ENCODE results near the gene SEC23IP. TPM values are rescaled to one million over a fixed set of nuclear protein-coding genes. Genes with fewer than 3 reads are reported as not detected.

SEC23IP gene
- total and polyA plus RNA-seq, 8 donors: 4.1 to 82.1 (median 14.8) TPM

GRCh38 chr10:119858063-119858462 lies 34.5 kb upstream of the SEC23IP start:
- no peak for DNase-seq
- intact Hi-C loops (cut with DNase I; ENCODE audit: low total_unique reads): loop anchor here (10.0 kb wide), 1 partner anchor 253 kb away; no protein-coding TSS in a partner anchor
- 35 to 63% (median 49%) methylated on average over 1 of the region's 1 CpG for WGBS, 5 donors
- Histone ChIP-seq H3K36me3 (peaks cover 15 to 54% (median 53%) of the 10 kb centered on the region in 4 donors), H3K27me3 (no peaks in the 10 kb centered on the region), H3K4me3 (no peak overlapping the region), H3K27ac (no peak overlapping the region), H3K4me1 (peaks cover 0 to 44% (median 21%) of the 10 kb centered on the region in 4 donors), H3K9me3 (no peaks in the 10 kb centered on the region)
- TF ChIP-seq EP300 (IDR thresholded peaks at IDR 0.05): no peak
- TF ChIP-seq POLR2AphosphoS5 (IDR thresholded peaks at IDR 0.05): no peak
- TF ChIP-seq CTCF (IDR thresholded peaks at IDR 0.05): no peak
- no peak for TF ChIP-seq POLR2A (IDR thresholded peaks at IDR 0.05)

- Histone ChIP-seq H3K27me3 (no peaks in the 10 kb centered on the region), H3K4me1 (peaks cover 0 to 40% (median 19%) of the 10 kb centered on the region in 4 donors), H3K4me3 (no peak overlapping the region), H3K9me3 (no peaks in the 10 kb centered on the region), H3K36me3 (peaks cover 4 to 39% (median 37%) of the 10 kb centered on the region in 4 donors), H3K27ac (no peak overlapping the region)
- intact Hi-C loops (cut with DNase I; ENCODE audit: low total_unique reads): loop anchor here (10.0 kb wide), 2 partner anchors 115 to 255 kb away; no protein-coding TSS in a partner anchor
- TF ChIP-seq EP300 (IDR thresholded peaks at IDR 0.05) (no peak), CTCF (IDR thresholded peaks at IDR 0.05) (peak in 5 of 7 experiments; percentile 24 to 58 (median 38)), POLR2A (IDR thresholded peaks at IDR 0.05) (no peak), POLR2AphosphoS5 (IDR thresholded peaks at IDR 0.05) (no peak)
- WGBS, 5 donors: 56 to 87% (median 65%) methylated on average over 1 of the region's 1 CpG
- peak in 1 of 2 donors; percentile 70 for DNase-seq
Observed at GRCh38 chr10:119859420-119860258, 32.9 kb upstream of the SEC23IP start.

- no peak overlapping the region for H3K27ac ChIP-seq
- no peaks in the 10 kb centered on the region for H3K27me3 ChIP-seq
- intact Hi-C loops (cut with DNase I; ENCODE audit: low total_unique reads): loop anchor here (10.0 kb wide), 1 partner anchor 116 kb away; no protein-coding TSS in a partner anchor
- no peak overlapping the region for H3K4me3 ChIP-seq
- WGBS, 5 donors: 65 to 69% (median 67%) methylated on average over 7 of the region's 7 CpGs
- no peak for DNase-seq
- no peaks in the 10 kb centered on the region for H3K9me3 ChIP-seq
- H3K36me3 ChIP-seq: peaks cover 4 to 28% (median 23%) of the 10 kb centered on the region in 4 donors
- TF ChIP-seq EP300 (IDR thresholded peaks at IDR 0.05) (no peak), CTCF (IDR thresholded peaks at IDR 0.05) (no peak)
- peaks cover 0 to 40% (median 19%) of the 10 kb centered on the region in 4 donors for H3K4me1 ChIP-seq
Observed at GRCh38 chr10:119860866-119861607, 31.5 kb upstream of the SEC23IP start.

- H3K4me1 ChIP-seq: peaks cover 0 to 51% (median 20%) of the 10 kb centered on the region in 4 donors
- no peak overlapping the region for H3K27ac ChIP-seq
- intact Hi-C loops (cut with DNase I; ENCODE audit: low total_unique reads): loop anchor here (10.0 kb wide), 1 partner anchor 118 kb away; no protein-coding TSS in a partner anchor
- no peaks in the 10 kb centered on the region for H3K9me3 ChIP-seq
- no peak overlapping the region for H3K4me3 ChIP-seq
- WGBS, 5 donors: 57 to 71% (median 65%) methylated on average over 1 of the region's 1 CpG
- no peaks in the 10 kb centered on the region for H3K27me3 ChIP-seq
- H3K36me3 ChIP-seq: peaks cover 0 to 13% (median 9%) of the 10 kb centered on the region in 4 donors
- TF ChIP-seq POLR2A (IDR thresholded peaks at IDR 0.05) (no peak), CTCF (IDR thresholded peaks at IDR 0.05) (no peak), POLR2AphosphoS5 (IDR thresholded peaks at IDR 0.05) (no peak), EP300 (IDR thresholded peaks at IDR 0.05) (no peak)
- DNase-seq: no peak
Observed at GRCh38 chr10:119862524-119862923, 30.0 kb upstream of the SEC23IP start.

Data from stomach (tissue), 9 donors.